ENCODE data around the gene SMTN.

- TF ChIP-seq NFIC (IDR thresholded peaks at IDR 0.05): no peak
- TF ChIP-seq ZBTB7A (IDR thresholded peaks at IDR 0.05; ENCODE audit: low read depth): no peak
- no peak for TF ChIP-seq TAF1 (IDR thresholded peaks at IDR 0.05; ENCODE audit: low read depth)
- TF ChIP-seq CREB1 (IDR thresholded peaks at IDR 0.05; ENCODE audit: low read depth): no peak
- TF ChIP-seq FOXM1 (IDR thresholded peaks at IDR 0.05; ENCODE audit: borderline replicate concordance, low read depth): no peak
Measured at GRCh38 chr22:31086703-31087330, 5.7 kb downstream of the SMTN start.

Data from Ishikawa (cell line).